Measurements from ENCODE around the gene HCLS1. TPM values are rescaled to one million over a fixed set of nuclear protein-coding genes. Genes with fewer than 3 reads are reported as not detected.
A peak's percentile ranks its signal among the peaks of the same experiment; 100 is the strongest.

The HCLS1 gene
- total RNA-seq, 4 donors from 2014 or later: 64.7 to 99.3 (median 83.0) TPM

DNA sequence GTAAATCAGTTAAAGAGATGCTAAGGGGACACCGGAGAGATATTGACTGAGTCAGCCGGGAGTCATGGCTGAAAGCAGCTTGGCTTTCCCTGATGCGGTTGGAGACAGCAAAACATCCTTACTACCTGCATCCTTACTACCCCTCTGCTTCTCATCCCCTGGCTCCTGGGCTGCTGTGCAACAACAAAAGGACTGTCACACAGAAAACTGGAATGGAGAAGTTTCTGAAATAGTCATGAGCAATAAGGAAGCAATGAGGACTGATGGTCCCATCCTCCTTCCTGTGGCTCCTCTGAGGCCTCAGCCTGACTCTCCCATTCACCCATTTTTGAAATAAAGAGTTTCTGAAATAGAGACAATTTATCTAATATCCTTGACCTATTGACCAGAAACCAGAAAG is 1.1 kb downstream of the HCLS1 start:
- Histone ChIP-seq H3K9me3 (no peaks in the 10 kb centered on the region), H3K27me3 (no peaks in the 10 kb centered on the region), H3K36me3 (peaks cover 0 to 30% (median 4%) of the 10 kb centered on the region in 3 donors), H3K4me3 (peak overlapping the region in 2 of 4 donors; percentile 41 to 50), H3K4me1 (peaks cover 0 to 10% (median 0%) of the 10 kb centered on the region in 4 donors), H3K27ac (peak overlapping the region in 2 of 4 donors; percentile 65 to 85)
- TF ChIP-seq, protein P1, sequence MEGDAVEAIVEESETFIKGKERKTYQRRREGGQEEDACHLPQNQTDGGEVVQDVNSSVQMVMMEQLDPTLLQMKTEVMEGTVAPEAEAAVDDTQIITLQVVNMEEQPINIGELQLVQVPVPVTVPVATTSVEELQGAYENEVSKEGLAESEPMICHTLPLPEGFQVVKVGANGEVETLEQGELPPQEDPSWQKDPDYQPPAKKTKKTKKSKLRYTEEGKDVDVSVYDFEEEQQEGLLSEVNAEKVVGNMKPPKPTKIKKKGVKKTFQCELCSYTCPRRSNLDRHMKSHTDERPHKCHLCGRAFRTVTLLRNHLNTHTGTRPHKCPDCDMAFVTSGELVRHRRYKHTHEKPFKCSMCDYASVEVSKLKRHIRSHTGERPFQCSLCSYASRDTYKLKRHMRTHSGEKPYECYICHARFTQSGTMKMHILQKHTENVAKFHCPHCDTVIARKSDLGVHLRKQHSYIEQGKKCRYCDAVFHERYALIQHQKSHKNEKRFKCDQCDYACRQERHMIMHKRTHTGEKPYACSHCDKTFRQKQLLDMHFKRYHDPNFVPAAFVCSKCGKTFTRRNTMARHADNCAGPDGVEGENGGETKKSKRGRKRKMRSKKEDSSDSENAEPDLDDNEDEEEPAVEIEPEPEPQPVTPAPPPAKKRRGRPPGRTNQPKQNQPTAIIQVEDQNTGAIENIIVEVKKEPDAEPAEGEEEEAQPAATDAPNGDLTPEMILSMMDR (IDR thresholded peaks at IDR 0.05): no peak
- no peak for TF ChIP-seq POLR2A (IDR thresholded peaks at IDR 0.05)
- peak in 1 of 2 donors; percentile 6 for TF ChIP-seq EP300 (IDR thresholded peaks at IDR 0.05)
- WGBS, 2 donors: 94 to 96% methylated on average over 3 of the region's 3 CpGs
- no peak for DNase-seq (ENCODE audit: low spot score in 2 of 2)

DNA sequence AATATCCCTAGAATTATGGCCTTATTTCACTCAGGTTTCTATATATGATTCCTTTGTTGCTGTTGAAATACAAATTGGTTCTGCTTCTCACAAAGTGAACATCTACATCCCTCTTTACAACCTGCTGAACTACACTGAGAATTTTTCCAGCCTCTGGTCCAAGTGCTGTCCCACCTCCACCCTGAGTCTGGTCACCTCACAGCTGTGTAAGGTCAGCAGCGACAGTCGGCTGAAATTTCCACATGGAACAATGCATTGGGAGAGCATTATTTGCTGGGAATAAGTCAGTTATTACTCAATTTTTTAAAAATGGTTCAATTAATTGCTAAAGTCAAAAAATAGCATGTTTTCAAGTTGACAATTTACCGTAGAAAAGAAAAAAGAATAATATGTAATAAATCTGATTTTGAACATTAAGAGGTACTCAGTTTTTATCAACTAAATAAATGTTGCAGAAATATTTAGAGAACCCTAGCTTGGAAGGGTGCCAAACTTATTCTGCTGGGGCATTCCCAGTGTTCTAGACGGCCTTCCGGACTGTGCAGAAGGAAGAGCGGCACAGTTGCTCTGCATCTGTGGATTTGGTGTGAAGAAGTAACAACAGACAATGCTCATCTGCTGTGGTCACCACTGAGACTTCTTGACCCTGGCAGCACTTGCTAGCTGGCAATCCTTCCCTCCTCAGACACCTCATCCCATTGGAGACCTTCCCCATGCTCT is 1.8 kb downstream of the HCLS1 start:
- H3K4me3 ChIP-seq: peak overlapping the region in 2 of 4 donors; percentile 4 to 41
- H3K27ac ChIP-seq: no peak overlapping the region
- no peak for DNase-seq (ENCODE audit: low spot score in 2 of 2)
- peaks cover 0 to 23% (median 4%) of the 10 kb centered on the region in 3 donors for H3K36me3 ChIP-seq
- no peak for TF ChIP-seq POLR2A (IDR thresholded peaks at IDR 0.05)
- TF ChIP-seq EP300 (IDR thresholded peaks at IDR 0.05): no peak
- TF ChIP-seq, protein P1 (IDR thresholded peaks at IDR 0.05): no peak
- H3K4me1 ChIP-seq: peaks cover 0 to 10% (median 0%) of the 10 kb centered on the region in 4 donors
- 59 to 71% methylated on average over 6 of the region's 6 CpGs for WGBS, 2 donors
- no peaks in the 10 kb centered on the region for H3K27me3 ChIP-seq
- H3K9me3 ChIP-seq: no peaks in the 10 kb centered on the region

DNA sequence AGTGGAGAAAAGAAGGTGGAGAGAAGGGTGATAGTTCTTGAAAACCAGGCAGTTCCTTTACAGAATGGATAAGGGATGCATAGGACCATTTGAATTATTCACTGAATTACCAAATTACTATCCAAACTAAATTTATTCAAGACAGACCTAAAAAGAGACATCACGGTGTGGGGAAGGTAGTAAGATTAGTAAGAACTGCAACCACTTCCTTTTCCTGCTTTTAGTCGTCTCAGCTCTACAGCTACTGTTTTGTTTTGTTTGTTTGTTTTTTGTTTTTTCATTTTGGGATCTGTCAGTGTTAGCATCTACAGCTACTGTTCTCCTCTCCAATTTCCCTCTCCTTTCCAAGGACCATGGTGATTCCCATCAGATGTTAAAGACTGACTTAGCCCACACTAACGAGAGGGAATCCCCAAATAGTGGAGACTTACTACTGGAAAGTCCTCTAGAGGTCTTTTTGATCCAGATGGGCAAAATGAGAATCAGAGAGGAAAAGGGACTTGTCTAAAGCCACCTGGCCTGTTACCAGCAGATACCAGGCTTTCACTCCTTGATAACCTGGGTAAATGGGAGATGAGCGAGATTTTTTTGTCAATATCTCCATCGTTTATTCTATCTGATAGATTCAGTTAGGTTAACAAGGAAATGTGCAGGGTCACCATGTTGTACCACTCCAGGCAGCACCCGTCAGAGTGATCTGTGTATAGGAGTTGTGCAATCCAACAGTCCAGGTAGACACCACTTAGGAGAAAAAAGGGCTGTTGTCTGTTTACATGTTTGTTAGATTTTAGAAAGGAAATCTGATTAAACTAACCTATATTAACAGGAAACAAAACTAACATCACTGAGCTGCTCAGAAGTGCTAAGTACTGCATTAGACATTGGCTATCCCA is 6.0 kb downstream of the HCLS1 start:
- Histone ChIP-seq H3K4me3 (no peak overlapping the region), H3K9me3 (no peaks in the 10 kb centered on the region), H3K27me3 (no peaks in the 10 kb centered on the region), H3K27ac (no peak overlapping the region), H3K4me1 (peaks cover 0 to 7% (median 0%) of the 10 kb centered on the region in 4 donors), H3K36me3 (peaks cover 0 to 5% (median 4%) of the 10 kb centered on the region in 3 donors)
- no peak for DNase-seq (ENCODE audit: low spot score in 2 of 2)
- WGBS, 2 donors: 76 to 82% methylated on average over 6 of the region's 6 CpGs
- TF ChIP-seq, protein P1 (IDR thresholded peaks at IDR 0.05): no peak
- TF ChIP-seq POLR2A (IDR thresholded peaks at IDR 0.05) (no peak), EP300 (IDR thresholded peaks at IDR 0.05) (no peak)

DNA sequence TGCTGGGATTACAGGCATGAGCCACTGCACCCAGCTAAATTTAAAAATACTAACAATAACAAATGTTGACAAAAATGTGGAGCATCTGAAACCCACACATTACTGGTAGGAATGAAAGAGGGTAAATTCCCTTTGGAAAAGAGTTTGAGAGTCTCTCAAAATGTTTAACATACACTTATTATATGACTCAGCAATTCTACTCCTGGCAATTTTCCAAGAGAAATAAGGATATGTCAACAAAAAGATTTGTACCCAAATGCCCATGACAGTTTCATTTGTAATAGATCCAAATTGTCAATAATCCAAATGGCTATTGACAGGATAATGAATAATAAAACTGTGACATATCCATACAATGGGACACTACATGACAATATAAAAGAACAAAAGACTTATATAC is 9.0 kb downstream of the HCLS1 start:
- Histone ChIP-seq H3K27me3 (no peaks in the 10 kb centered on the region), H3K36me3 (peaks cover 0 to 5% (median 0%) of the 10 kb centered on the region in 3 donors), H3K27ac (no peak overlapping the region), H3K9me3 (no peaks in the 10 kb centered on the region), H3K4me3 (no peak overlapping the region), H3K4me1 (no peaks in the 10 kb centered on the region)
- TF ChIP-seq, protein P1 (IDR thresholded peaks at IDR 0.05): no peak
- no peak for TF ChIP-seq POLR2A (IDR thresholded peaks at IDR 0.05)
- no peak for TF ChIP-seq EP300 (IDR thresholded peaks at IDR 0.05)
- no peak for DNase-seq (ENCODE audit: low spot score in 2 of 2)

DNA sequence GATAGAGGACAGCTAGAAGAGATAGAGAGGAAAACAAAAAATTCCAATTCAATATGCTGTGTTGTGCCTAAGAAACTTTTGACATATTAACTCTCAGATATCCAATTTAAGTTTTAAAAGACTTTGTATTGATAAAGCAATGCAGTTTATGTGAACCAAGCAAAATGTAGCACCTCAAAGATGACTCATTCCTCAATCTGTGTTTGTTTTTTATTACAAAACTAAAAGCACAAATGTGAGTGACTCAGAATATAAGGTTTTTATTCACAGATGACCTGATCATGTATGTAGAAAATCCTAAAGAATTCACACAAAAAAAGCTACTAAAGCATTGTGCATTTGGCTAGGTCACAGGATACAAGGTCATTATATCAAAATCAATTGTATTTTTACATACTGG is 11.1 kb downstream of the HCLS1 start:
- Histone ChIP-seq H3K4me1 (no peaks in the 10 kb centered on the region), H3K27me3 (no peaks in the 10 kb centered on the region), H3K9me3 (no peaks in the 10 kb centered on the region), H3K36me3 (peaks cover 0 to 5% (median 0%) of the 10 kb centered on the region in 3 donors), H3K27ac (no peak overlapping the region), H3K4me3 (no peak overlapping the region)
- TF ChIP-seq, protein P1 (IDR thresholded peaks at IDR 0.05): no peak
- TF ChIP-seq EP300 (IDR thresholded peaks at IDR 0.05) (no peak), POLR2A (IDR thresholded peaks at IDR 0.05) (no peak)
- no peak for DNase-seq (ENCODE audit: low spot score in 2 of 2)

Data from tibial nerve (tissue), 4 donors.